Fibroblast of lung (primary cell): Measurements from ENCODE around the gene PTPRM. TPM values are rescaled to one million over a fixed set of nuclear protein-coding genes. Genes with fewer than 3 reads are reported as not detected.

Source experiments
- DNase-seq, 2 donors: peaks; one replicate each; pipeline versions ENCODE4 v3.0.0 to v3.0.0-alpha.2; 2010; ENCODE audit warnings: low read depth in 2 of 2
- H2AFZ ChIP-seq: 2 replicates; pipeline ENCODE4 v1.5.1; 2012; ENCODE audit warnings: low read length, control low read depth, inconsistent platforms
- H3K27ac ChIP-seq: 2 replicates; pipeline ENCODE4 v1.5.1; 2011; ENCODE audit warnings: low read length, control low read depth; ENCODE audit not compliant: insufficient read depth
- H3K27me3 ChIP-seq: 2 replicates; pipeline ENCODE4 v1.5.1; 2011; ENCODE audit warnings: mild to moderate bottlenecking, low read length; ENCODE audit not compliant: control insufficient read depth, insufficient read depth
- H3K36me3 ChIP-seq: 2 replicates; pipeline ENCODE4 v1.5.1; 2011; ENCODE audit warnings: low read length; ENCODE audit not compliant: control insufficient read depth, insufficient read depth
- H3K4me1 ChIP-seq: 2 replicates; pipeline ENCODE4 v1.5.1; 2011; ENCODE audit warnings: low read length; ENCODE audit not compliant: control insufficient read depth, insufficient read depth; ENCODE audit errors: extremely low read depth
- H3K4me2 ChIP-seq: 2 replicates; pipeline ENCODE4 v1.5.1; 2011; ENCODE audit warnings: low read length, control low read depth; ENCODE audit not compliant: insufficient read depth; ENCODE audit errors: extremely low read depth
- H3K4me3 ChIP-seq, 4 experiments: fragments of 200-600 bp in 1 of 4; sonication (generic) in 1 of 4; replicated peaks in 1 of 4; 2 replicates each; pipeline ENCODE4 v1.5.1; 2011 to 2016; ENCODE audit warnings: low read length in 4 of 4, low read depth in 3 of 4, mild to moderate bottlenecking in 3 of 4, control low read depth in 2 of 4, inconsistent platforms in 1 of 4, mixed read lengths in 1 of 4; ENCODE audit not compliant: insufficient read depth in 1 of 4; ENCODE audit errors: control extremely low read depth in 1 of 4
- H3K79me2 ChIP-seq: 2 replicates; pipeline ENCODE4 v1.5.1; 2012; ENCODE audit warnings: mild to moderate bottlenecking, low read length, inconsistent platforms; ENCODE audit not compliant: control insufficient read depth, insufficient read depth
- H3K9ac ChIP-seq: 2 replicates; pipeline ENCODE4 v1.5.1; 2011; ENCODE audit warnings: mild to moderate bottlenecking, low read length, control low read depth; ENCODE audit not compliant: insufficient read depth
- H3K9me3 ChIP-seq: 2 replicates; pipeline ENCODE4 v1.5.1; 2012; ENCODE audit warnings: low read depth, low read length; ENCODE audit not compliant: control insufficient read depth, insufficient read depth
- H4K20me1 ChIP-seq: 2 replicates; pipeline ENCODE4 v1.5.1; 2011; ENCODE audit warnings: low read length; ENCODE audit not compliant: control insufficient read depth, insufficient read depth; ENCODE audit errors: extremely low read depth
- EZH2 ChIP-seq: IDR thresholded peaks from 2 replicates; pipeline ENCODE4 v1.5.1; 2012; ENCODE audit warnings: low read length, control low read depth, mild to moderate bottlenecking; ENCODE audit errors: missing control alignments
- polyA plus RNA-seq, 2 donors: library from polyadenylated mRNA; depleted of rRNA in 1 of 2; stranded (reverse) in 1 of 2; unstranded in 1 of 2; fragments of >200 nt; gene quantifications; 2 replicates each; pipeline ENCODE4 v1.2.1, GENCODE V29; 2011 to 2012; ENCODE audit warnings: missing spikeins in 1 of 2
- total RNA-seq: library from RNA; depleted of rRNA; stranded (reverse); fragments of >200 nt; gene quantifications from 2 replicates; pipeline ENCODE4 v1.2.1, GENCODE V29; 2014
- TF ChIP-seq, protein P1 (sequence below), 2 donors: IDR thresholded peaks in 1 of 2; conservative IDR thresholded peaks in 1 of 2; 1 replicate in 1 of 2; 2 replicates in 1 of 2; pipeline ENCODE4 v1.5.1; 2011 to 2012; ENCODE audit warnings: low read length in 2 of 2, control low read depth in 1 of 2, inconsistent platforms in 1 of 2, low read depth in 1 of 2, mild to moderate bottlenecking in 1 of 2

The PTPRM gene
- total and polyA plus RNA-seq, 2 donors (not counting 1 experiment from before 2014, with no cell fraction given) = 86.6 to 87.0 TPM

DNA sequence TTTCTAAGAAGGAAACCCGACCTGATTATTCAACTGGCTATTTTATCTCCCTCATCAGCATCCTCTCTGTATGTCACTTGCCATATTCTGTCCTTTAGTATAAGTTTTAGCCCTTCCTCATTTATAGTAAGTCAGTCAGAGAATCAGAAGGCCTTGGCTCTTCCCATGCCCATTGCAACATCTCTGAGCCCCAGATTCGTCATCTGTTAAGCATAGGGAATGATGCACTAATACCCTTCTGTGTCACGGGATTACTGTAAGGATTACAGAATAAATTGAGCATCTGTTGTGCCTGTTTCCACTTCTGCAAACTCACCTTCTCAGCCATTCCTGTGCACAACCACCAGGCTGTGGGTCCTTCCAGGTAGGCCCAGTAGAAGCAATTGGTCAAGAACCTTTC, 784.0 kb downstream of the PTPRM start:
- Histone ChIP-seq H4K20me1 (no peaks in the 10 kb centered on the region), H3K9ac (no peak overlapping the region), H3K27me3 (no peaks in the 10 kb centered on the region), H3K79me2 (no peaks in the 10 kb centered on the region), H3K4me2 (no peak overlapping the region), H3K4me3 (no peak overlapping the region), H3K36me3 (no peaks in the 10 kb centered on the region), H3K4me1 (no peaks in the 10 kb centered on the region), H2AFZ (no peak overlapping the region), H3K27ac (no peak overlapping the region), H3K9me3 (no peaks in the 10 kb centered on the region)
- DNase-seq = no peak
- TF ChIP-seq EZH2 = no peak
- TF ChIP-seq, protein P1, sequence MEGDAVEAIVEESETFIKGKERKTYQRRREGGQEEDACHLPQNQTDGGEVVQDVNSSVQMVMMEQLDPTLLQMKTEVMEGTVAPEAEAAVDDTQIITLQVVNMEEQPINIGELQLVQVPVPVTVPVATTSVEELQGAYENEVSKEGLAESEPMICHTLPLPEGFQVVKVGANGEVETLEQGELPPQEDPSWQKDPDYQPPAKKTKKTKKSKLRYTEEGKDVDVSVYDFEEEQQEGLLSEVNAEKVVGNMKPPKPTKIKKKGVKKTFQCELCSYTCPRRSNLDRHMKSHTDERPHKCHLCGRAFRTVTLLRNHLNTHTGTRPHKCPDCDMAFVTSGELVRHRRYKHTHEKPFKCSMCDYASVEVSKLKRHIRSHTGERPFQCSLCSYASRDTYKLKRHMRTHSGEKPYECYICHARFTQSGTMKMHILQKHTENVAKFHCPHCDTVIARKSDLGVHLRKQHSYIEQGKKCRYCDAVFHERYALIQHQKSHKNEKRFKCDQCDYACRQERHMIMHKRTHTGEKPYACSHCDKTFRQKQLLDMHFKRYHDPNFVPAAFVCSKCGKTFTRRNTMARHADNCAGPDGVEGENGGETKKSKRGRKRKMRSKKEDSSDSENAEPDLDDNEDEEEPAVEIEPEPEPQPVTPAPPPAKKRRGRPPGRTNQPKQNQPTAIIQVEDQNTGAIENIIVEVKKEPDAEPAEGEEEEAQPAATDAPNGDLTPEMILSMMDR (conservative IDR thresholded peaks at IDR 0.05 in 1 of 2, IDR thresholded peaks at IDR 0.05 in 1 of 2; ENCODE audit: low read depth in 1 of 2, low read length in 2 of 2) = no peak

DNA sequence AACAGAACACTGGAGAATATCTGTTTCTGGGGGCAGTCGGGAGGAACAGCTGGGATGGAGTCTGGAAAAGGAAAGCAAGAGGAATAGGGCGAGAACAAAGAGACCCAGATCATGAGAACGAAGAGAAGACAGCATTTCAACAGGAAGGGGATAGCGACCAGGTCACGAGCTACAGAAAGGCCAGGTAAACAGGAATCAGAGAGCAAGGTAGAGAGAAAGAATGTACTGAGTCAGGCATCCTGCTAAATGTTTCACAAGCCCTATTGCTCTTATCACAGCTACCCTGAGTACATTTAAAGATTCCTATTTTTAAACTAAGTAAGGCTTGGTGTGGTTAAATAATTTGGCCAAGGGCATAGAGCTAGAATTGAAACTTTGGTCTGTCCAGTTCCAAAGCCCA, 787.2 kb downstream of the PTPRM start:
- Histone ChIP-seq H3K36me3 (no peaks in the 10 kb centered on the region), H3K9ac (no peak overlapping the region), H3K4me1 (no peaks in the 10 kb centered on the region), H3K4me3 (no peak overlapping the region), H3K27ac (no peak overlapping the region), H3K27me3 (no peaks in the 10 kb centered on the region), H2AFZ (no peak overlapping the region), H4K20me1 (no peaks in the 10 kb centered on the region), H3K4me2 (no peak overlapping the region), H3K9me3 (no peaks in the 10 kb centered on the region), H3K79me2 (no peaks in the 10 kb centered on the region)
- TF ChIP-seq, protein P1 (conservative IDR thresholded peaks at IDR 0.05 in 1 of 2, IDR thresholded peaks at IDR 0.05 in 1 of 2; ENCODE audit: low read depth in 1 of 2, low read length in 2 of 2) = no peak
- DNase-seq = no peak

DNA sequence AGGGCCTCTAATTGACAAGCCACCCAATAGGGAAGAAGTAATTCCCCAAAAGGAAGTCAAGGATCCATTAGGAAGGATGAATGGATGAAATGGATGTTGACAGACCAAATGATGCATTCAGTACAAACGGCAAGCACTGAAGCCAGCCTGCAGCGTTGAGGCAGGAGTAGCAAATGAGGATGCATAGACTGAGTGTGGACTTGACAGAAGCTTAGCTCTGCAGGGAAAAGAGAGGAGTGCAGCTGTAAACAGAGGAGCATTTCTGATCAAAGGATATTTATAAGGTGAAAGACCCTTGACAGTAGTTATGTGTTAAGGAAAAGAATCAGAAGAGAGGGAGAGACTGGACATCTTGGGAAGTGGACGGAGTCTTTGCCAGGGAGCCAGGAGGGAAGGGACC, 788.9 kb downstream of the PTPRM start:
- TF ChIP-seq, protein P1 (conservative IDR thresholded peaks at IDR 0.05 in 1 of 2, IDR thresholded peaks at IDR 0.05 in 1 of 2; ENCODE audit: low read depth in 1 of 2, low read length in 2 of 2) = no peak
- no peak for TF ChIP-seq EZH2
- H3K9ac ChIP-seq = no peak overlapping the region
- H3K9me3 ChIP-seq = no peaks in the 10 kb centered on the region
- H3K27me3 ChIP-seq = no peaks in the 10 kb centered on the region
- no peak overlapping the region for H3K4me3 ChIP-seq
- H3K4me1 ChIP-seq = no peaks in the 10 kb centered on the region
- no peaks in the 10 kb centered on the region for H4K20me1 ChIP-seq
- no peak overlapping the region for H2AFZ ChIP-seq
- H3K79me2 ChIP-seq = no peaks in the 10 kb centered on the region
- H3K4me2 ChIP-seq = no peak overlapping the region
- H3K36me3 ChIP-seq = no peaks in the 10 kb centered on the region
- no peak overlapping the region for H3K27ac ChIP-seq
- DNase-seq = no peak
